GM23338 (cell line): Measurements from ENCODE around the gene RPS8. TPM values are rescaled to one million over a fixed set of nuclear protein-coding genes. Genes with fewer than 3 reads are reported as not detected.
"Not testable (repeated sequence)": the region's sequence is repeated elsewhere in the genome, so short reads cannot be mapped to it uniquely, and the experiment has no call there.

Experiments used
- ATAC-seq: fragments of 200-7000 bp; cut with Tn5 transposase; 3 replicates; pipeline ENCODE4 v1.9.1; 2020
- DNase-seq: peaks from one replicate; pipeline ENCODE4 v3.0.0-alpha.2; 2015; ENCODE audit warnings: low spot score
- H2AFZ ChIP-seq: fragments of 200-600 bp; sonication (generic); 2 replicates; pipeline ENCODE4 v1.8.0; 2016; ENCODE audit warnings: antibody characterized with exemption, mild to moderate bottlenecking, moderate library complexity
- H3F3A ChIP-seq: fragments of 200-600 bp; sonication (generic); replicated peaks from 2 replicates; pipeline ENCODE4 v1.8.0; 2017; ENCODE audit warnings: antibody characterized with exemption, mixed run types, low read depth
- H3K27ac ChIP-seq: fragments of 200-600 bp; sonication (generic); 2 replicates; pipeline ENCODE4 v1.6.1; 2016; ENCODE audit warnings: low read depth
- H3K27me3 ChIP-seq: fragments of 200-600 bp; sonication (generic); 2 replicates; pipeline ENCODE4 v1.8.0; 2016; ENCODE audit warnings: mild to moderate bottlenecking, mixed run types, moderate library complexity; ENCODE audit not compliant: insufficient read depth
- H3K36me3 ChIP-seq: fragments of 200-600 bp; sonication (generic); 2 replicates; pipeline ENCODE4 v1.8.0; 2016; ENCODE audit warnings: mild to moderate bottlenecking; ENCODE audit not compliant: insufficient read depth
- H3K4me1 ChIP-seq: fragments of 200-600 bp; sonication (generic); 2 replicates; pipeline ENCODE4 v1.8.0; 2016; ENCODE audit warnings: mild to moderate bottlenecking, moderate library complexity; ENCODE audit not compliant: insufficient read depth
- H3K4me2 ChIP-seq: fragments of 200-600 bp; sonication (generic); 2 replicates; pipeline ENCODE4 v1.7.1; 2017; ENCODE audit warnings: mixed run types
- H3K4me3 ChIP-seq: fragments of 200-600 bp; sonication (generic); 2 replicates; pipeline ENCODE4 v1.6.1; 2016; ENCODE audit warnings: mixed run types
- H3K79me2 ChIP-seq: fragments of 200-600 bp; sonication (generic); replicated peaks from 2 replicates; pipeline ENCODE4 v1.8.0; 2017; ENCODE audit warnings: mild to moderate bottlenecking; ENCODE audit not compliant: insufficient read depth
- H3K9me2 ChIP-seq: fragments of 200-600 bp; sonication (generic); 2 replicates; pipeline ENCODE4 v1.8.0; 2017; ENCODE audit not compliant: insufficient read depth
- H4K20me1 ChIP-seq: fragments of 200-600 bp; sonication (generic); replicated peaks from 2 replicates; pipeline ENCODE4 v1.8.0; 2017; ENCODE audit warnings: mild to moderate bottlenecking; ENCODE audit not compliant: insufficient read depth
- H3K27ac Mint-ChIP-seq: 2 replicates; pipeline ENCODE4 v1.8.0; 2020; ENCODE audit warnings: inconsistent platforms, mild to moderate bottlenecking, moderate library complexity, mixed read lengths
- H3K27me3 Mint-ChIP-seq: 3 replicates; pipeline ENCODE4 v1.8.0; 2022; ENCODE audit warnings: low read depth, mild to moderate bottlenecking, moderate library complexity, mixed read lengths, inconsistent platforms; ENCODE audit not compliant: insufficient read depth, poor library complexity
- H3K36me3 Mint-ChIP-seq: 3 replicates; pipeline ENCODE4 v1.8.0; 2021; ENCODE audit warnings: low read depth, mild to moderate bottlenecking, inconsistent platforms, moderate library complexity, mixed read lengths
- H3K4me1 Mint-ChIP-seq: 3 replicates; pipeline ENCODE4 v1.8.0; 2020; ENCODE audit warnings: mild to moderate bottlenecking, inconsistent platforms, mixed read lengths
- H3K4me3 Mint-ChIP-seq: 3 replicates; pipeline ENCODE4 v1.8.0; 2021; ENCODE audit warnings: moderate library complexity, mild to moderate bottlenecking, inconsistent platforms, mixed read lengths
- H3K9me3 Mint-ChIP-seq: 3 replicates; pipeline ENCODE4 v1.8.0; 2020; ENCODE audit warnings: moderate library complexity, mild to moderate bottlenecking, inconsistent platforms, mixed read lengths
- CREB1 ChIP-seq: fragments of 250-450 bp; sonication (Bioruptor Pico); IDR thresholded peaks from 2 replicates; pipeline ENCODE4 v1.5.0; 2020; ENCODE audit warnings: low read depth, mild to moderate bottlenecking, moderate library complexity
- CTCF ChIP-seq, 2 experiments: fragments of 200-600 bp in 1 of 2; sonication (generic) in 1 of 2; conservative IDR thresholded peaks; 2 replicates each; pipeline versions ENCODE4 v1.5.1 to v1.6.1; 2016 to 2017; ENCODE audit warnings: antibody characterized with exemption in 2 of 2, low read depth in 2 of 2, mild to moderate bottlenecking in 2 of 2, moderate library complexity in 1 of 2
- EZH2 ChIP-seq: fragments of 200-600 bp; sonication (generic); IDR thresholded peaks from one replicate; pipeline ENCODE4 v1.8.0; 2017; ENCODE audit warnings: antibody characterized with exemption, mild to moderate bottlenecking, low read depth; ENCODE audit not compliant: unreplicated experiment
- EZH2phosphoT487 ChIP-seq: fragments of 200-600 bp; sonication (generic); IDR thresholded peaks from one replicate; pipeline ENCODE4 v1.8.1; 2018; ENCODE audit warnings: antibody characterized with exemption; ENCODE audit not compliant: unreplicated experiment
- JUNB ChIP-seq: IDR thresholded peaks from one replicate; pipeline ENCODE4 v1.6.1; 2016; ENCODE audit warnings: antibody characterized with exemption; ENCODE audit not compliant: unreplicated experiment
- NANOG ChIP-seq: IDR thresholded peaks from 2 replicates; pipeline ENCODE4 v1.6.1; 2016; ENCODE audit warnings: antibody characterized with exemption, borderline replicate concordance
- STAT1 ChIP-seq: IDR thresholded peaks from one replicate; pipeline ENCODE4 v1.6.1; 2016; ENCODE audit warnings: antibody characterized with exemption; ENCODE audit not compliant: unreplicated experiment
- ZNF114 ChIP-seq: fragments of 250-450 bp; sonication (Bioruptor Pico); IDR thresholded peaks from 2 replicates; pipeline ENCODE4 v1.5.0; 2020; ENCODE audit warnings: mild to moderate bottlenecking, moderate library complexity
- ZNF462 ChIP-seq: fragments of 250-450 bp; sonication (Bioruptor Pico); IDR thresholded peaks from 2 replicates; pipeline ENCODE4 v1.5.0; 2020; ENCODE audit warnings: mild to moderate bottlenecking, moderate library complexity
- polyA plus RNA-seq: library from polyadenylated mRNA; unstranded; fragments of >200 nt; fragmentation: Nextera tagmentation; extraction: Ambion mirVana; gene quantifications from 2 replicates; pipeline ENCODE4 v1.2.1, GENCODE V29; 2016
- total RNA-seq: library from RNA; depleted of rRNA; stranded (reverse); fragments of >200 nt; shearing (Covaris generic); gene quantifications from 2 replicates; pipeline ENCODE4 v1.2.3, GENCODE V29; 2014
- TF ChIP-seq, protein P1 (sequence below): IDR thresholded peaks from 2 replicates; pipeline ENCODE4 v1.6.1; 2016; ENCODE audit warnings: antibody characterized with exemption

Gene RPS8
- total and polyA plus RNA-seq, 2 experiments from 2014 or later, result 1,756 to 2,427 TPM

DNA sequence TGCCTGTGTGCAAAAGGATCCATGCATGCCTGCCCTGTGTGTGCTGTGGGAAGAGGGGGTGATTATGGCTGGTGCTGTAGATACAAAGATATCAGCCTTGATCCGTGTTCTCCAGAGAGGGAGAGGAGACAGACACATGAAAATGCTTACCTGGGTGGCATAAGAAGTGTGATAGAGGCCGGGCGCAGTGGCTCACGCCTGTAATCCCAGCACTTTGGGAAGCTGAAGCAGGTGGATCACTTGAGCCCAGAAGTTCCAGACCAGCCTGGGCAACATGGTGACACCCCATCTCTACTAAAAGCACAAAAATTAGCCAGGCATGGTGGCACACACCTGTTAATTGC is 35.4 kb downstream of the RPS8 start:
- Mint-ChIP-seq H3K36me3 (peaks cover 11% of the 10 kb centered on the region), H3K27me3 (peaks cover 27% of the 10 kb centered on the region), H3K4me1 (peaks cover 44% of the 10 kb centered on the region)
- not testable (repeated sequence) for H3K36me3 ChIP-seq, DNase-seq, H3K4me3 Mint-ChIP-seq, H3K9me3 Mint-ChIP-seq, H3K4me3 ChIP-seq, H3K9me2 ChIP-seq, H3K79me2 ChIP-seq, H3K27ac ChIP-seq, H3K27ac Mint-ChIP-seq, H2AFZ ChIP-seq, ATAC-seq, H4K20me1 ChIP-seq, H3K4me2 ChIP-seq
- peaks cover 39% of the 10 kb centered on the region for H3K4me1 ChIP-seq
- peaks cover 11% of the 10 kb centered on the region for H3K27me3 ChIP-seq
- peaks cover 14% of the 10 kb centered on the region for H3F3A ChIP-seq

GRCh38 chr1:44811234-44811633 is 35.9 kb downstream of the RPS8 start:
- H3K4me1 ChIP-seq, result peaks cover 39% of the 10 kb centered on the region
- DNase-seq (no peak), ATAC-seq (no peak)
- no peak overlapping the region; the same call in 2 of the 3 replicates for H3K4me3 Mint-ChIP-seq
- peaks cover 16% of the 10 kb centered on the region for H3F3A ChIP-seq
- H3K4me1 Mint-ChIP-seq, result peaks cover 44% of the 10 kb centered on the region
- H3K36me3 ChIP-seq, result no peaks in the 10 kb centered on the region; the same call in 1 of the 2 replicates
- peaks cover 10% of the 10 kb centered on the region for H3K36me3 Mint-ChIP-seq
- no peak overlapping the region for H3K27ac Mint-ChIP-seq
- H3K79me2 ChIP-seq, result no peaks in the 10 kb centered on the region
- H4K20me1 ChIP-seq, result no peaks in the 10 kb centered on the region
- H3K9me2 ChIP-seq, result no peaks in the 10 kb centered on the region
- H3K27me3 Mint-ChIP-seq, result peaks cover 27% of the 10 kb centered on the region
- H3K27ac ChIP-seq, result no peak overlapping the region
- H2AFZ ChIP-seq, result no peak overlapping the region
- no peak overlapping the region for H3K4me3 ChIP-seq
- no peak overlapping the region for H3K4me2 ChIP-seq
- no peak for TF ChIP-seq NANOG
- TF ChIP-seq EZH2phosphoT487, result no peak
- no peak for TF ChIP-seq ZNF462
- no peak for TF ChIP-seq STAT1
- TF ChIP-seq, protein P1, sequence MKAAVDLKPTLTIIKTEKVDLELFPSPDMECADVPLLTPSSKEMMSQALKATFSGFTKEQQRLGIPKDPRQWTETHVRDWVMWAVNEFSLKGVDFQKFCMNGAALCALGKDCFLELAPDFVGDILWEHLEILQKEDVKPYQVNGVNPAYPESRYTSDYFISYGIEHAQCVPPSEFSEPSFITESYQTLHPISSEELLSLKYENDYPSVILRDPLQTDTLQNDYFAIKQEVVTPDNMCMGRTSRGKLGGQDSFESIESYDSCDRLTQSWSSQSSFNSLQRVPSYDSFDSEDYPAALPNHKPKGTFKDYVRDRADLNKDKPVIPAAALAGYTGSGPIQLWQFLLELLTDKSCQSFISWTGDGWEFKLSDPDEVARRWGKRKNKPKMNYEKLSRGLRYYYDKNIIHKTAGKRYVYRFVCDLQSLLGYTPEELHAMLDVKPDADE, result no peak
- no peak for TF ChIP-seq JUNB
- no peak for TF ChIP-seq CREB1 (CRISPR knock-in tag)
- TF ChIP-seq CTCF (conservative IDR thresholded peaks at IDR 0.05; ENCODE audit: low read depth in 2 of 2), result no peak
- TF ChIP-seq ZNF114, result no peak
- TF ChIP-seq EZH2, result no peak
- peaks cover 4% of the 10 kb centered on the region; the same call in 2 of the 3 replicates for H3K9me3 Mint-ChIP-seq
- H3K27me3 ChIP-seq, result peaks cover 11% of the 10 kb centered on the region
